ENCODE measurements around the gene FLRT2. TPM values are rescaled to one million over a fixed set of nuclear protein-coding genes. Genes with fewer than 3 reads are reported as not detected.

The FLRT2 gene
- total RNA-seq, 4 donors from 2014 or later: 0.61 to 8.4 (median 6.4) TPM

GRCh38 chr14:85483652-85484051, 46.3 kb upstream of the FLRT2 start:
- no peak for DNase-seq
- H3K9me3 ChIP-seq: no peaks in the 10 kb centered on the region
- no peak overlapping the region for H3K4me3 ChIP-seq
- no peaks in the 10 kb centered on the region for H3K27me3 ChIP-seq
- no peaks in the 10 kb centered on the region for H3K4me1 ChIP-seq
- no peaks in the 10 kb centered on the region for H3K36me3 ChIP-seq
- H3K27ac ChIP-seq: no peak overlapping the region
- intact Hi-C loops (cut with DNase I): no loop called here
- no peak for TF ChIP-seq POLR2A (IDR thresholded peaks at IDR 0.05)
- TF ChIP-seq CTCF (IDR thresholded peaks at IDR 0.05): no peak

- H3K9me3 ChIP-seq: no peaks in the 10 kb centered on the region
- H3K27ac ChIP-seq: no peak overlapping the region
- no peak for DNase-seq
- H3K4me3 ChIP-seq: no peak overlapping the region
- H3K27me3 ChIP-seq: no peaks in the 10 kb centered on the region
- no peaks in the 10 kb centered on the region for H3K36me3 ChIP-seq
- 72 to 73% methylated on average over 4 of the region's 4 CpGs for WGBS, 2 donors
- TF ChIP-seq CTCF (IDR thresholded peaks at IDR 0.05) (no peak), POLR2A (IDR thresholded peaks at IDR 0.05) (no peak)
- H3K4me1 ChIP-seq: no peaks in the 10 kb centered on the region
- intact Hi-C loops (cut with DNase I): no loop called here
Measured at GRCh38 chr14:85487215-85487614, 42.7 kb upstream of the FLRT2 start.

GRCh38 chr14:85501751-85502150, 28.2 kb upstream of the FLRT2 start:
- intact Hi-C loops (cut with DNase I): no loop called here
- TF ChIP-seq POLR2A (IDR thresholded peaks at IDR 0.05) (no peak), CTCF (IDR thresholded peaks at IDR 0.05) (no peak)
- H3K9me3 ChIP-seq: no peaks in the 10 kb centered on the region
- DNase-seq: no peak
- no peaks in the 10 kb centered on the region for H3K4me1 ChIP-seq
- H3K36me3 ChIP-seq: no peaks in the 10 kb centered on the region
- no peaks in the 10 kb centered on the region for H3K27me3 ChIP-seq
- H3K4me3 ChIP-seq: no peak overlapping the region
- no peak overlapping the region for H3K27ac ChIP-seq
- 58 to 84% methylated on average over 1 of the region's 1 CpG for WGBS, 2 donors

DNA sequence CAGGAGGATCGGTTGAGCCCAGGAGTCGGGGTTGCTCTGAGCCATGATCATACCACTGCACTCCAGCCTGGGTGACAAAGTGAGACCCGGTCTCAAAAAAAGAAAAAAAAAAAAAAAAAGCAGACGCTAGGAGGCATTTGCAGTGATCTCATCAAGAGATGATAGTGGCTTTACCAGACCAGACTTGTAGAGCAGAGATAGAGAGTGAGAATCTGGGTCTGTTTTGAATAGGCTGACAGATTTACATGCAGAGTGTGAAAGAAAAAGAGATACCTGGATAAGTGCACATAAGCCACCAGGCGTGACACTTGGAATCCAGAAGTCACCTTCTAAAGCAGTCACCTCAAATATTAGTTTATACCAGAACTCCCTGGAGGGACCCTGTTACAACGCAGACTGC, 21.1 kb upstream of the FLRT2 start:
- Histone ChIP-seq H3K4me1 (no peaks in the 10 kb centered on the region), H3K4me3 (no peak overlapping the region), H3K27ac (no peak overlapping the region), H3K9me3 (no peaks in the 10 kb centered on the region), H3K36me3 (no peaks in the 10 kb centered on the region), H3K27me3 (no peaks in the 10 kb centered on the region)
- TF ChIP-seq POLR2A (IDR thresholded peaks at IDR 0.05) (no peak), CTCF (IDR thresholded peaks at IDR 0.05) (no peak)
- 76 to 86% methylated on average over 6 of the region's 6 CpGs for WGBS, 2 donors
- intact Hi-C loops (cut with DNase I): no loop called here
- DNase-seq: no peak

DNA sequence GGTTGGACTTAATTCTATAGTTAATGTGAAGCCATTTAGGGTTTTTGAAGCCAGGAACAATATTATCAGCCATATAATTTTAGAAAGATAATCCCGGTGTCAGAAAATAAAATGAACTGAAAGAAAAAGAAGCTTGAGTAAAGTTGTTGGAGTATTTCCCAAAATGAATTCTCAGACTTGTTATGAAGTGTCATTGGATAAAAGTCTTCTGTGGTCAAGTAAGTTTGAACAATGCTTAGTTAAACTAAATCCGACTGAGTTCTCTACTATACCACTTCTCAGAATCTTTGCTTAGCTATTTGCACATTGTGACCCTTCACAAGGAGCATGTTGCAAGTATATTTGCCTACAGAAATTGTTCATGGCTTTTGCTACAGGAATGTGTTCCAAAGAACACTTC, 17.5 kb upstream of the FLRT2 start:
- 57% methylated on average over 2 of the region's 2 CpGs for WGBS, 2 donors
- DNase-seq: no peak
- Histone ChIP-seq H3K9me3 (no peaks in the 10 kb centered on the region), H3K4me3 (no peak overlapping the region), H3K27ac (no peak overlapping the region), H3K27me3 (no peaks in the 10 kb centered on the region), H3K36me3 (no peaks in the 10 kb centered on the region), H3K4me1 (no peaks in the 10 kb centered on the region)
- no peak for TF ChIP-seq CTCF (IDR thresholded peaks at IDR 0.05)
- TF ChIP-seq POLR2A (IDR thresholded peaks at IDR 0.05): no peak
- intact Hi-C loops (cut with DNase I): no loop called here

All from esophagus squamous epithelium (tissue), 5 donors.